Liver (tissue), 9 donors: ENCODE results near the gene CDK5RAP2. TPM values are rescaled to one million over a fixed set of nuclear protein-coding genes. Genes with fewer than 3 reads are reported as not detected.

Experiments
- DNase-seq: peaks from one replicate; pipeline ENCODE4 v3.0.0-alpha.2; 2017; ENCODE audit warnings: low spot score
- H3K27ac ChIP-seq, 2 donors: one replicate each; pipeline ENCODE4 v1.7.0; 2013; ENCODE audit warnings: inconsistent platforms in 2 of 2, low read length in 2 of 2, control low read depth in 1 of 2, low read depth in 1 of 2, mild to moderate bottlenecking in 1 of 2
- H3K27me3 ChIP-seq, 4 donors: one replicate each; pipeline versions ENCODE4 v1.6.1 to v1.7.0; 2013; ENCODE audit warnings: low read length in 3 of 4, inconsistent platforms in 1 of 4, mild to moderate bottlenecking in 1 of 4, moderate library complexity in 1 of 4; ENCODE audit not compliant: control insufficient read depth in 4 of 4, insufficient read depth in 4 of 4
- H3K36me3 ChIP-seq, 4 donors: one replicate each; pipeline versions ENCODE4 v1.6.1 to v1.7.0; 2013; ENCODE audit warnings: low read length in 3 of 4, mild to moderate bottlenecking in 3 of 4, low read depth in 1 of 4, moderate library complexity in 1 of 4; ENCODE audit not compliant: control insufficient read depth in 4 of 4, insufficient read depth in 3 of 4
- H3K4me1 ChIP-seq, 4 donors: one replicate each; pipeline versions ENCODE4 v1.6.1 to v1.7.0; 2013; ENCODE audit warnings: low read length in 3 of 4, mild to moderate bottlenecking in 3 of 4, moderate library complexity in 1 of 4; ENCODE audit not compliant: control insufficient read depth in 4 of 4, insufficient read depth in 4 of 4
- H3K4me3 ChIP-seq, 3 donors: one replicate each; pipeline versions ENCODE4 v1.6.1 to v1.7.0; 2013; ENCODE audit warnings: low read length in 3 of 3, control low read depth in 1 of 3, low read depth in 1 of 3, mild to moderate bottlenecking in 1 of 3
- H3K9ac ChIP-seq, 2 donors: one replicate each; pipeline ENCODE4 v1.7.0; 2013; ENCODE audit warnings: low read length in 2 of 2, mild to moderate bottlenecking in 2 of 2, moderate library complexity in 2 of 2, control low read depth in 1 of 2, low read depth in 1 of 2
- H3K9me3 ChIP-seq, 4 donors: one replicate each; pipeline versions ENCODE4 v1.6.1 to v1.7.0; 2013; ENCODE audit warnings: low read length in 3 of 4; ENCODE audit not compliant: control insufficient read depth in 4 of 4
- CTCF ChIP-seq: fragments of 150-350 bp; IDR thresholded peaks from 2 replicates; pipeline ENCODE4 v1.5.1; 2017; ENCODE audit warnings: improper control_type of control experiment, low read depth, low read length; ENCODE audit not compliant: missing input control
- EGR1 ChIP-seq, 2 donors: IDR thresholded peaks; 2 replicates each; pipeline ENCODE4 v1.6.1; 2016 to 2018; ENCODE audit warnings: antibody characterized with exemption in 2 of 2, low read depth in 2 of 2
- FOXA1 ChIP-seq: IDR thresholded peaks from 2 replicates; pipeline ENCODE4 v1.6.1; 2016; ENCODE audit warnings: antibody characterized with exemption
- FOXA2 ChIP-seq: IDR thresholded peaks from 2 replicates; pipeline ENCODE4 v1.6.1; 2016; ENCODE audit warnings: antibody characterized with exemption
- GABPA ChIP-seq, 2 donors: IDR thresholded peaks in 1 of 2; conservative IDR thresholded peaks in 1 of 2; 2 replicates each; pipeline ENCODE4 v1.6.1; 2016; ENCODE audit warnings: antibody characterized with exemption in 2 of 2, mild to moderate bottlenecking in 1 of 2, moderate library complexity in 1 of 2
- HNF4A ChIP-seq, 2 donors: conservative IDR thresholded peaks; 2 replicates each; pipeline ENCODE4 v1.6.1; 2016; ENCODE audit warnings: antibody characterized with exemption in 2 of 2, mild to moderate bottlenecking in 2 of 2
- HNF4G ChIP-seq: IDR thresholded peaks from 2 replicates; pipeline ENCODE4 v1.6.1; 2016; ENCODE audit warnings: antibody characterized with exemption
- JUND ChIP-seq, 2 donors: IDR thresholded peaks; 2 replicates each; pipeline ENCODE4 v1.6.1; 2016; ENCODE audit warnings: antibody characterized with exemption in 2 of 2
- MAX ChIP-seq: IDR thresholded peaks from 2 replicates; pipeline ENCODE4 v1.6.1; 2016; ENCODE audit warnings: antibody characterized with exemption
- NR2F2 ChIP-seq: IDR thresholded peaks from 2 replicates; pipeline ENCODE4 v1.6.1; 2016; ENCODE audit warnings: antibody characterized with exemption
- RAD21 ChIP-seq, 2 donors: IDR thresholded peaks; 2 replicates each; pipeline ENCODE4 v1.6.1; 2016; ENCODE audit warnings: antibody characterized with exemption in 2 of 2, mild to moderate bottlenecking in 2 of 2
- RXRA ChIP-seq, 2 donors: IDR thresholded peaks; 2 replicates each; pipeline ENCODE4 v1.6.1; 2017 to 2018; ENCODE audit warnings: antibody characterized with exemption in 2 of 2, mild to moderate bottlenecking in 1 of 2
- TAF1 ChIP-seq: conservative IDR thresholded peaks from 2 replicates; pipeline ENCODE4 v1.6.1; 2016; ENCODE audit warnings: antibody characterized with exemption, mild to moderate bottlenecking
- YY1 ChIP-seq: IDR thresholded peaks from 2 replicates; pipeline ENCODE4 v1.6.1; 2016; ENCODE audit warnings: antibody characterized with exemption, mild to moderate bottlenecking
- ZBTB33 ChIP-seq: IDR thresholded peaks from 2 replicates; pipeline ENCODE4 v1.6.1; 2016; ENCODE audit warnings: antibody characterized with exemption
- WGBS: extraction: QIAGEN DNeasy Blood & Tissue Kit; methylation state at CpG from one replicate; pipeline ENCODE4 v1.1.7; 2013; 5-methylcytosine and 5-hydroxymethylcytosine counted together
- polyA plus RNA-seq, 2 donors: library from polyadenylated mRNA; stranded (reverse) in 1 of 2; unstranded in 1 of 2; fragments of 200-250 nt in 1 of 2; fragments of >200 nt in 1 of 2; fragmentation: Nextera tagmentation in 1 of 2; extraction: Ambion mirVana in 1 of 2; gene quantifications; one replicate each; pipeline versions ENCODE4 v1.2.1 to v1.2.3, GENCODE V29; 2013 to 2015
- total RNA-seq, 2 donors: library from RNA; depleted of rRNA; stranded (reverse); fragments of >200 nt; gene quantifications; one replicate each; pipeline ENCODE4 v1.2.3, GENCODE V29; 2014
- TF ChIP-seq, protein P1 (sequence below): IDR thresholded peaks from 2 replicates; pipeline ENCODE4 v1.6.1; 2016; ENCODE audit warnings: antibody characterized with exemption
- donor health status: healthy.
- donor health status: healthy.
- donor health status: healthy.
- donor health status: healthy.
- donor health status: healthy.

Gene CDK5RAP2
- total and polyA plus RNA-seq, 4 donors: 11.7 to 38.9 (median 21.7) TPM

DNA sequence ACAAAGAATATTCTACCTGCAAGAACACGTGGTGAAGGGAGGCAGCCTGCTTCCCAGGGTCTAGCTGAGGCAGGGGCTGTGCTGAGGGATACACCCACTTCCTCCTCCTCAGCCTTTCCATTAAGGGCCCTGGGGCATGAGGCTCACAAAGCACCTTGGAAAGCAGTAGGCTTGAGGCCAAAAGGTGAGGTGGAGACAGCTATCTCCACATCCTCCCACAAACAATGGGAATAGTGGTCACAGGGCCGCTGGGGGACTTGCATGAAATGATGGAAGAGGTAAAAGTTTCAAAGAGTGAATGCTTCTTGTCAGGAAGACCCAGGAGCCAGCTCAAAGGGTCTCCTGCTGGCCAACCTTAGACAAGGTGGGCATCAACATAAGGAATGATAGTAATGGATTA lies 207.9 kb downstream of the CDK5RAP2 start:
- Histone ChIP-seq H3K4me1 (no peaks in the 10 kb centered on the region), H3K4me3 (no peak overlapping the region), H3K36me3 (no peaks in the 10 kb centered on the region), H3K9me3 (no peaks in the 10 kb centered on the region), H3K27ac (no peak overlapping the region), H3K9ac (no peak overlapping the region), H3K27me3 (no peaks in the 10 kb centered on the region)
- WGBS: 82% methylated on average over 2 of the region's 2 CpGs
- TF ChIP-seq CTCF: no peak
- no peak for TF ChIP-seq FOXA1
- no peak for TF ChIP-seq GABPA (IDR thresholded peaks at IDR 0.05 in 1 of 2, conservative IDR thresholded peaks at IDR 0.05 in 1 of 2)
- no peak for TF ChIP-seq EGR1 (IDR thresholded peaks at IDR 0.05; ENCODE audit: low read depth in 2 of 2)
- TF ChIP-seq HNF4G: no peak
- TF ChIP-seq HNF4A (conservative IDR thresholded peaks at IDR 0.05): no peak
- no peak for TF ChIP-seq TAF1
- TF ChIP-seq RXRA (IDR thresholded peaks at IDR 0.05): no peak
- TF ChIP-seq MAX: no peak
- no peak for TF ChIP-seq NR2F2
- TF ChIP-seq RAD21 (IDR thresholded peaks at IDR 0.05): no peak
- TF ChIP-seq JUND (IDR thresholded peaks at IDR 0.05): no peak
- no peak for TF ChIP-seq FOXA2
- no peak for DNase-seq

- H3K27ac ChIP-seq: no peak overlapping the region
- H3K9me3 ChIP-seq: no peaks in the 10 kb centered on the region
- TF ChIP-seq JUND (IDR thresholded peaks at IDR 0.05) (no peak), FOXA2 (no peak), EGR1 (IDR thresholded peaks at IDR 0.05; ENCODE audit: low read depth in 2 of 2) (no peak), RAD21 (IDR thresholded peaks at IDR 0.05) (no peak), ZBTB33 (no peak), TAF1 (no peak), YY1 (no peak), HNF4G (no peak), FOXA1 (no peak)
- TF ChIP-seq, protein P1, sequence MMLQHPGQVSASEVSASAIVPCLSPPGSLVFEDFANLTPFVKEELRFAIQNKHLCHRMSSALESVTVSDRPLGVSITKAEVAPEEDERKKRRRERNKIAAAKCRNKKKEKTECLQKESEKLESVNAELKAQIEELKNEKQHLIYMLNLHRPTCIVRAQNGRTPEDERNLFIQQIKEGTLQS: no peak
- H3K27me3 ChIP-seq: no peaks in the 10 kb centered on the region
- 64% methylated on average over 3 of the region's 3 CpGs for WGBS
- no peak overlapping the region for H3K4me3 ChIP-seq
- H3K4me1 ChIP-seq: no peaks in the 10 kb centered on the region
- no peak overlapping the region for H3K9ac ChIP-seq
- no peaks in the 10 kb centered on the region for H3K36me3 ChIP-seq
- no peak for DNase-seq
Observed at GRCh38 chr9:120369608-120370220, 210.3 kb downstream of the CDK5RAP2 start.
